Liver (tissue), 9 donors: ENCODE measurements around the gene DENND11. TPM values are rescaled to one million over a fixed set of nuclear protein-coding genes. Genes with fewer than 3 reads are reported as not detected.

ENCODE experiments used
- DNase-seq: peaks from one replicate; pipeline ENCODE4 v3.0.0-alpha.2; 2017; ENCODE audit warnings: low spot score
- H3K27ac ChIP-seq, 2 donors: one replicate each; pipeline ENCODE4 v1.7.0; 2013; ENCODE audit warnings: inconsistent platforms in 2 of 2, low read length in 2 of 2, control low read depth in 1 of 2, low read depth in 1 of 2, mild to moderate bottlenecking in 1 of 2
- H3K27me3 ChIP-seq, 4 donors: one replicate each; pipeline versions ENCODE4 v1.6.1 to v1.7.0; 2013; ENCODE audit warnings: low read length in 3 of 4, inconsistent platforms in 1 of 4, mild to moderate bottlenecking in 1 of 4, moderate library complexity in 1 of 4; ENCODE audit not compliant: control insufficient read depth in 4 of 4, insufficient read depth in 4 of 4
- H3K36me3 ChIP-seq, 4 donors: one replicate each; pipeline versions ENCODE4 v1.6.1 to v1.7.0; 2013; ENCODE audit warnings: low read length in 3 of 4, mild to moderate bottlenecking in 3 of 4, low read depth in 1 of 4, moderate library complexity in 1 of 4; ENCODE audit not compliant: control insufficient read depth in 4 of 4, insufficient read depth in 3 of 4
- H3K4me1 ChIP-seq, 4 donors: one replicate each; pipeline versions ENCODE4 v1.6.1 to v1.7.0; 2013; ENCODE audit warnings: low read length in 3 of 4, mild to moderate bottlenecking in 3 of 4, moderate library complexity in 1 of 4; ENCODE audit not compliant: control insufficient read depth in 4 of 4, insufficient read depth in 4 of 4
- H3K4me3 ChIP-seq, 3 donors: one replicate each; pipeline versions ENCODE4 v1.6.1 to v1.7.0; 2013; ENCODE audit warnings: low read length in 3 of 3, control low read depth in 1 of 3, low read depth in 1 of 3, mild to moderate bottlenecking in 1 of 3
- H3K9ac ChIP-seq, 2 donors: one replicate each; pipeline ENCODE4 v1.7.0; 2013; ENCODE audit warnings: low read length in 2 of 2, mild to moderate bottlenecking in 2 of 2, moderate library complexity in 2 of 2, control low read depth in 1 of 2, low read depth in 1 of 2
- H3K9me3 ChIP-seq, 4 donors: one replicate each; pipeline versions ENCODE4 v1.6.1 to v1.7.0; 2013; ENCODE audit warnings: low read length in 3 of 4; ENCODE audit not compliant: control insufficient read depth in 4 of 4
- EGR1 ChIP-seq, 2 donors: IDR thresholded peaks; 2 replicates each; pipeline ENCODE4 v1.6.1; 2016 to 2018; ENCODE audit warnings: antibody characterized with exemption in 2 of 2, low read depth in 2 of 2
- FOXA1 ChIP-seq: IDR thresholded peaks from 2 replicates; pipeline ENCODE4 v1.6.1; 2016; ENCODE audit warnings: antibody characterized with exemption
- FOXA2 ChIP-seq: IDR thresholded peaks from 2 replicates; pipeline ENCODE4 v1.6.1; 2016; ENCODE audit warnings: antibody characterized with exemption
- GABPA ChIP-seq, 2 donors: IDR thresholded peaks in 1 of 2; conservative IDR thresholded peaks in 1 of 2; 2 replicates each; pipeline ENCODE4 v1.6.1; 2016; ENCODE audit warnings: antibody characterized with exemption in 2 of 2, mild to moderate bottlenecking in 1 of 2, moderate library complexity in 1 of 2
- HNF4A ChIP-seq, 2 donors: conservative IDR thresholded peaks; 2 replicates each; pipeline ENCODE4 v1.6.1; 2016; ENCODE audit warnings: antibody characterized with exemption in 2 of 2, mild to moderate bottlenecking in 2 of 2
- HNF4G ChIP-seq: IDR thresholded peaks from 2 replicates; pipeline ENCODE4 v1.6.1; 2016; ENCODE audit warnings: antibody characterized with exemption
- JUND ChIP-seq, 2 donors: IDR thresholded peaks; 2 replicates each; pipeline ENCODE4 v1.6.1; 2016; ENCODE audit warnings: antibody characterized with exemption in 2 of 2
- NR2F2 ChIP-seq: IDR thresholded peaks from 2 replicates; pipeline ENCODE4 v1.6.1; 2016; ENCODE audit warnings: antibody characterized with exemption
- RAD21 ChIP-seq, 2 donors: IDR thresholded peaks; 2 replicates each; pipeline ENCODE4 v1.6.1; 2016; ENCODE audit warnings: antibody characterized with exemption in 2 of 2, mild to moderate bottlenecking in 2 of 2
- RXRA ChIP-seq, 2 donors: IDR thresholded peaks; 2 replicates each; pipeline ENCODE4 v1.6.1; 2017 to 2018; ENCODE audit warnings: antibody characterized with exemption in 2 of 2, mild to moderate bottlenecking in 1 of 2
- SP1 ChIP-seq: IDR thresholded peaks from 2 replicates; pipeline ENCODE4 v1.6.1; 2018; ENCODE audit warnings: antibody characterized with exemption, mild to moderate bottlenecking
- TAF1 ChIP-seq: conservative IDR thresholded peaks from 2 replicates; pipeline ENCODE4 v1.6.1; 2016; ENCODE audit warnings: antibody characterized with exemption, mild to moderate bottlenecking
- YY1 ChIP-seq: IDR thresholded peaks from 2 replicates; pipeline ENCODE4 v1.6.1; 2016; ENCODE audit warnings: antibody characterized with exemption, mild to moderate bottlenecking
- ZBTB33 ChIP-seq: IDR thresholded peaks from 2 replicates; pipeline ENCODE4 v1.6.1; 2016; ENCODE audit warnings: antibody characterized with exemption
- WGBS: extraction: QIAGEN DNeasy Blood & Tissue Kit; methylation state at CpG from one replicate; pipeline ENCODE4 v1.1.7; 2013; 5-methylcytosine and 5-hydroxymethylcytosine counted together
- polyA plus RNA-seq, 2 donors: library from polyadenylated mRNA; stranded (reverse) in 1 of 2; unstranded in 1 of 2; fragments of 200-250 nt in 1 of 2; fragments of >200 nt in 1 of 2; fragmentation: Nextera tagmentation in 1 of 2; extraction: Ambion mirVana in 1 of 2; gene quantifications; one replicate each; pipeline versions ENCODE4 v1.2.1 to v1.2.3, GENCODE V29; 2013 to 2015
- total RNA-seq, 2 donors: library from RNA; depleted of rRNA; stranded (reverse); fragments of >200 nt; gene quantifications; one replicate each; pipeline ENCODE4 v1.2.3, GENCODE V29; 2014
- TF ChIP-seq, protein P1 (sequence below): fragments of 150-350 bp; IDR thresholded peaks from 2 replicates; pipeline ENCODE4 v1.5.1; 2017; ENCODE audit warnings: improper control_type of control experiment, low read depth, low read length; ENCODE audit not compliant: missing input control
- TF ChIP-seq, protein P2 (sequence below): IDR thresholded peaks from 2 replicates; pipeline ENCODE4 v1.6.1; 2016; ENCODE audit warnings: antibody characterized with exemption
- TF ChIP-seq, protein P3 (sequence below): IDR thresholded peaks from 2 replicates; pipeline ENCODE4 v1.6.1; 2016; ENCODE audit warnings: antibody characterized with exemption
- donor health status: healthy.
- donor health status: healthy.
- donor health status: healthy.
- donor health status: healthy.
- donor health status: healthy.

Gene DENND11
- total and polyA plus RNA-seq, 4 donors = 8.4 to 48.4 (median 12.8) TPM

- peak overlapping the region; percentile 36 to 62 for H3K27ac ChIP-seq
- TF ChIP-seq RAD21 (IDR thresholded peaks at IDR 0.05) (no peak), YY1 (no peak), HNF4G (no peak), SP1 (no peak), ZBTB33 (no peak), FOXA1 (no peak), GABPA (IDR thresholded peaks at IDR 0.05 in 1 of 2, conservative IDR thresholded peaks at IDR 0.05 in 1 of 2) (no peak), RXRA (IDR thresholded peaks at IDR 0.05) (no peak), FOXA2 (no peak), NR2F2 (no peak), HNF4A (conservative IDR thresholded peaks at IDR 0.05) (no peak)
- TF ChIP-seq, protein P1, sequence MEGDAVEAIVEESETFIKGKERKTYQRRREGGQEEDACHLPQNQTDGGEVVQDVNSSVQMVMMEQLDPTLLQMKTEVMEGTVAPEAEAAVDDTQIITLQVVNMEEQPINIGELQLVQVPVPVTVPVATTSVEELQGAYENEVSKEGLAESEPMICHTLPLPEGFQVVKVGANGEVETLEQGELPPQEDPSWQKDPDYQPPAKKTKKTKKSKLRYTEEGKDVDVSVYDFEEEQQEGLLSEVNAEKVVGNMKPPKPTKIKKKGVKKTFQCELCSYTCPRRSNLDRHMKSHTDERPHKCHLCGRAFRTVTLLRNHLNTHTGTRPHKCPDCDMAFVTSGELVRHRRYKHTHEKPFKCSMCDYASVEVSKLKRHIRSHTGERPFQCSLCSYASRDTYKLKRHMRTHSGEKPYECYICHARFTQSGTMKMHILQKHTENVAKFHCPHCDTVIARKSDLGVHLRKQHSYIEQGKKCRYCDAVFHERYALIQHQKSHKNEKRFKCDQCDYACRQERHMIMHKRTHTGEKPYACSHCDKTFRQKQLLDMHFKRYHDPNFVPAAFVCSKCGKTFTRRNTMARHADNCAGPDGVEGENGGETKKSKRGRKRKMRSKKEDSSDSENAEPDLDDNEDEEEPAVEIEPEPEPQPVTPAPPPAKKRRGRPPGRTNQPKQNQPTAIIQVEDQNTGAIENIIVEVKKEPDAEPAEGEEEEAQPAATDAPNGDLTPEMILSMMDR = no peak
- TF ChIP-seq, protein P2, sequence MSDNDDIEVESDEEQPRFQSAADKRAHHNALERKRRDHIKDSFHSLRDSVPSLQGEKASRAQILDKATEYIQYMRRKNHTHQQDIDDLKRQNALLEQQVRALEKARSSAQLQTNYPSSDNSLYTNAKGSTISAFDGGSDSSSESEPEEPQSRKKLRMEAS = no peak
- peaks cover 8 to 40% (median 32%) of the 10 kb centered on the region in 4 donors for H3K4me1 ChIP-seq
- H3K9ac ChIP-seq = peak overlapping the region in 1 of 2 donors; percentile 15
- 17% methylated on average over 20 of the region's 20 CpGs for WGBS
- no peaks in the 10 kb centered on the region for H3K9me3 ChIP-seq
- H3K36me3 ChIP-seq = no peaks in the 10 kb centered on the region
- DNase-seq = no peak
- no peaks in the 10 kb centered on the region for H3K27me3 ChIP-seq
- peak overlapping the region; percentile 31 to 96 (median 37) for H3K4me3 ChIP-seq
These were observed 1.1 kb downstream of the DENND11 start for GRCh38 chr7:141700848-141701371.

DNA sequence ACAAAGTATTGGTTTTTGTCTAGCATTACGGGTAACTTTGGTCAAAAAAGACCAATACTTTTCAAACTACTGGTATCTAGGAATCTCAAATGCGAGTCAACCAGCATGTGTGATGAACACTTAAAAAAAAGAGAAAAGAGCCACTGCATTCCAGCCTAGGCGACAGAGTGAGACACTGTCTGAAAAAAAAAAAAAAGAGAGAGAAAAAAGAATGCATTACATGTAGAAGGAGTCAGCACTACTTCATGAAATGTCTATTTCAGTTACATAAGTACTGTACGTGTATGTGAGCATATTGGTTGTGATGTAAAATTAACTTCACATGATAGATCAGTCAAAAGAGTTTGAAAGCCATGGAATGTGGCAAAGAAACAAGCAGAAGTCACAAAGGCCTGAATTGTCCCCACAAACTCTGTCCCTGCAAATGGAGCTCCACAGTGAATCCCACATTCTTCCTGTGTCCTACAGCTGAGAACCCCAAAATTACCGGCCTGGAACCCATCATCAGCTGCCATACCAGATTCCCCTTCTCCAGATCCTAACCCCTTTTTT lies 1.6 kb downstream of the DENND11 start:
- TF ChIP-seq FOXA1 (no peak), SP1 (no peak), HNF4A (conservative IDR thresholded peaks at IDR 0.05) (no peak), JUND (IDR thresholded peaks at IDR 0.05) (no peak), FOXA2 (no peak), TAF1 (no peak), ZBTB33 (no peak), RAD21 (IDR thresholded peaks at IDR 0.05) (no peak), NR2F2 (no peak), RXRA (IDR thresholded peaks at IDR 0.05) (no peak), EGR1 (IDR thresholded peaks at IDR 0.05; ENCODE audit: low read depth in 2 of 2) (no peak)
- TF ChIP-seq, protein P3, sequence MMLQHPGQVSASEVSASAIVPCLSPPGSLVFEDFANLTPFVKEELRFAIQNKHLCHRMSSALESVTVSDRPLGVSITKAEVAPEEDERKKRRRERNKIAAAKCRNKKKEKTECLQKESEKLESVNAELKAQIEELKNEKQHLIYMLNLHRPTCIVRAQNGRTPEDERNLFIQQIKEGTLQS = no peak
- Histone ChIP-seq H3K4me1 (peaks cover 9 to 46% (median 37%) of the 10 kb centered on the region in 4 donors), H3K9me3 (no peaks in the 10 kb centered on the region), H3K9ac (peak overlapping the region in 1 of 2 donors; percentile 15), H3K27ac (peak overlapping the region; percentile 36 to 62), H3K36me3 (no peaks in the 10 kb centered on the region), H3K4me3 (peak overlapping the region in 2 of 3 donors; percentile 37 to 96), H3K27me3 (no peaks in the 10 kb centered on the region)
- DNase-seq = no peak
- 79% methylated on average over 5 of the region's 5 CpGs for WGBS
